KOPT-K1 (cell line): Measurements from ENCODE around the gene IQGAP2.

Source experiments
- H3K27ac ChIP-seq: fragments of 200-600 bp; sonication (generic); 2 replicates; pipeline ENCODE4 v1.5.1; 2016; ENCODE audit warnings: antibody characterized with exemption, mild to moderate bottlenecking, low read depth, low read length; ENCODE audit not compliant: poor library complexity, severe bottlenecking
- H3K36me3 ChIP-seq: fragments of 200-600 bp; sonication (generic); 2 replicates; pipeline ENCODE4 v1.5.1; 2017; ENCODE audit warnings: antibody characterized with exemption, mild to moderate bottlenecking, low read length, moderate library complexity; ENCODE audit not compliant: insufficient read depth
- H3K9me3 ChIP-seq: fragments of 200-600 bp; sonication (generic); 2 replicates; pipeline ENCODE4 v1.5.1; 2017; ENCODE audit warnings: antibody characterized with exemption, low read length, mild to moderate bottlenecking; ENCODE audit not compliant: insufficient read depth, poor library complexity, severe bottlenecking

IQGAP2 gene

GRCh38 chr5:76400466-76400865 lies 2.6 kb upstream of the IQGAP2 start:
- Histone ChIP-seq H3K9me3 (no peaks in the 10 kb centered on the region), H3K36me3 (no peaks in the 10 kb centered on the region)

GRCh38 chr5:76401801-76402250 lies 1.3 kb upstream of the IQGAP2 start:
- H3K36me3 ChIP-seq, result no peaks in the 10 kb centered on the region
- no peaks in the 10 kb centered on the region for H3K9me3 ChIP-seq
- peak overlapping the region; percentile 92 for H3K27ac ChIP-seq

More at GRCh38 chr5:76400466-76400865, 2.6 kb upstream of the IQGAP2 start:
- H3K27ac ChIP-seq, result no peak overlapping the region

GRCh38 chr5:76402251-76402885 lies 717 bp upstream of the IQGAP2 start:
- Histone ChIP-seq H3K9me3 (no peaks in the 10 kb centered on the region), H3K36me3 (no peaks in the 10 kb centered on the region), H3K27ac (peak overlapping the region; percentile 92)

- Histone ChIP-seq H3K27ac (peak overlapping the region; percentile 92), H3K9me3 (no peaks in the 10 kb centered on the region)
Measured at GRCh38 chr5:76403766-76404222, 709 bp downstream of the IQGAP2 start.

GRCh38 chr5:76404223-76405211 lies 1.4 kb downstream of the IQGAP2 start:
- H3K27ac ChIP-seq, result peak overlapping the region; percentile 92

More at GRCh38 chr5:76403766-76404222, 709 bp downstream of the IQGAP2 start:
- H3K36me3 ChIP-seq, result no peaks in the 10 kb centered on the region

GRCh38 chr5:76406014-76406413 lies 2.9 kb downstream of the IQGAP2 start:
- Histone ChIP-seq H3K27ac (peak overlapping the region; percentile 92), H3K9me3 (no peaks in the 10 kb centered on the region)

More at GRCh38 chr5:76404223-76405211, 1.4 kb downstream of the IQGAP2 start:
- no peaks in the 10 kb centered on the region for H3K36me3 ChIP-seq
- no peaks in the 10 kb centered on the region for H3K9me3 ChIP-seq

GRCh38 chr5:76406673-76407072 lies 3.6 kb downstream of the IQGAP2 start:
- Histone ChIP-seq H3K36me3 (no peaks in the 10 kb centered on the region), H3K9me3 (no peaks in the 10 kb centered on the region), H3K27ac (no peak overlapping the region)

More at GRCh38 chr5:76406014-76406413, 2.9 kb downstream of the IQGAP2 start:
- no peaks in the 10 kb centered on the region for H3K36me3 ChIP-seq

- Histone ChIP-seq H3K9me3 (no peaks in the 10 kb centered on the region), H3K36me3 (no peaks in the 10 kb centered on the region), H3K27ac (no peak overlapping the region)
Measured at GRCh38 chr5:76408104-76408654, 5.1 kb downstream of the IQGAP2 start.

GRCh38 chr5:76412511-76412910 lies 9.4 kb downstream of the IQGAP2 start:
- Histone ChIP-seq H3K27ac (no peak overlapping the region), H3K9me3 (no peaks in the 10 kb centered on the region), H3K36me3 (no peaks in the 10 kb centered on the region)

- H3K36me3 ChIP-seq, result no peaks in the 10 kb centered on the region
- no peak overlapping the region for H3K27ac ChIP-seq
- H3K9me3 ChIP-seq, result no peaks in the 10 kb centered on the region
Measured at GRCh38 chr5:76413746-76414145, 10.7 kb downstream of the IQGAP2 start.

- Histone ChIP-seq H3K27ac (no peak overlapping the region), H3K9me3 (no peaks in the 10 kb centered on the region), H3K36me3 (no peaks in the 10 kb centered on the region)
Measured at GRCh38 chr5:76414788-76415187, 11.7 kb downstream of the IQGAP2 start.

- Histone ChIP-seq H3K9me3 (no peaks in the 10 kb centered on the region), H3K27ac (no peak overlapping the region), H3K36me3 (no peaks in the 10 kb centered on the region)
Measured at GRCh38 chr5:76415855-76416254, 12.8 kb downstream of the IQGAP2 start.

GRCh38 chr5:76419597-76420298 lies 16.7 kb downstream of the IQGAP2 start:
- Histone ChIP-seq H3K36me3 (no peaks in the 10 kb centered on the region), H3K9me3 (no peaks in the 10 kb centered on the region), H3K27ac (no peak overlapping the region)

GRCh38 chr5:76422227-76422626 lies 19.1 kb downstream of the IQGAP2 start:
- H3K9me3 ChIP-seq, result no peaks in the 10 kb centered on the region
- no peaks in the 10 kb centered on the region for H3K36me3 ChIP-seq
- H3K27ac ChIP-seq, result no peak overlapping the region
